ENCODE data around the gene ZNF586.
A peak's percentile ranks its signal among the peaks of the same experiment; 100 is the strongest.
"Not testable (repeated sequence)": the region's sequence is repeated elsewhere in the genome, so short reads cannot be mapped to it uniquely, and the experiment has no call there.

The ZNF586 gene

GRCh38 chr19:57776764-57777296 is 7.4 kb downstream of the ZNF586 start:
- Histone ChIP-seq H3K36me3 (ENCODE audit: insufficient read depth, low read length) (peaks cover 25% of the 10 kb centered on the region), H3K9me3 (ENCODE audit: control insufficient read depth, insufficient read depth, low read length) (peaks cover 32% of the 10 kb centered on the region), H3K9ac (ENCODE audit: low read depth, low read length) (no peak overlapping the region), H3K4me1 (ENCODE audit: insufficient read depth, low read length) (no peaks in the 10 kb centered on the region)

- H3K9ac ChIP-seq (ENCODE audit: low read depth, low read length), result no peak overlapping the region
- peaks cover 32% of the 10 kb centered on the region for H3K9me3 ChIP-seq (ENCODE audit: control insufficient read depth, insufficient read depth, low read length)
- peaks cover 25% of the 10 kb centered on the region for H3K36me3 ChIP-seq (ENCODE audit: insufficient read depth, low read length)
- H3K4me1 ChIP-seq (ENCODE audit: insufficient read depth, low read length), result no peaks in the 10 kb centered on the region
Observed at GRCh38 chr19:57778336-57778735, 8.9 kb downstream of the ZNF586 start.

GRCh38 chr19:57779220-57779845 is 9.9 kb downstream of the ZNF586 start:
- Histone ChIP-seq H3K4me1 (ENCODE audit: insufficient read depth, low read length) (no peaks in the 10 kb centered on the region), H3K9me3 (ENCODE audit: control insufficient read depth, insufficient read depth, low read length) (peaks cover 32% of the 10 kb centered on the region), H3K9ac (ENCODE audit: low read depth, low read length) (no peak overlapping the region), H3K36me3 (ENCODE audit: insufficient read depth, low read length) (peaks cover 25% of the 10 kb centered on the region)

- Histone ChIP-seq H3K36me3 (ENCODE audit: insufficient read depth, low read length) (no peaks in the 10 kb centered on the region; the same call in 1 of the 2 replicates), H3K9me3 (ENCODE audit: control insufficient read depth, insufficient read depth, low read length) (peaks cover under 1% of the 10 kb centered on the region; the same call in 1 of the 2 replicates), H3K4me1 (ENCODE audit: insufficient read depth, low read length) (no peaks in the 10 kb centered on the region), H3K9ac (ENCODE audit: low read depth, low read length) (no peak overlapping the region)
Observed at GRCh38 chr19:57786286-57786685, 16.8 kb downstream of the ZNF586 start.

- Histone ChIP-seq H3K4me1 (ENCODE audit: insufficient read depth, low read length) (no peaks in the 10 kb centered on the region), H3K36me3 (ENCODE audit: insufficient read depth, low read length) (peaks cover under 1% of the 10 kb centered on the region; the same call in 1 of the 2 replicates), H3K9ac (ENCODE audit: low read depth, low read length) (no peak overlapping the region), H3K9me3 (ENCODE audit: control insufficient read depth, insufficient read depth, low read length) (no peaks in the 10 kb centered on the region)
Observed at GRCh38 chr19:57786906-57787305, 17.4 kb downstream of the ZNF586 start.

- H3K9me3 ChIP-seq (ENCODE audit: control insufficient read depth, insufficient read depth, low read length), result no peaks in the 10 kb centered on the region
- no peak overlapping the region for H3K9ac ChIP-seq (ENCODE audit: low read depth, low read length)
- H3K4me1 ChIP-seq (ENCODE audit: insufficient read depth, low read length), result no peaks in the 10 kb centered on the region
- H3K36me3 ChIP-seq (ENCODE audit: insufficient read depth, low read length), result peaks cover 4% of the 10 kb centered on the region; the same call in 1 of the 2 replicates
Observed at GRCh38 chr19:57788114-57788692, 18.7 kb downstream of the ZNF586 start.

GRCh38 chr19:57789288-57789687 is 19.8 kb downstream of the ZNF586 start:
- no peaks in the 10 kb centered on the region for H3K9me3 ChIP-seq (ENCODE audit: control insufficient read depth, insufficient read depth, low read length)
- H3K4me1 ChIP-seq (ENCODE audit: insufficient read depth, low read length), result no peaks in the 10 kb centered on the region
- H3K36me3 ChIP-seq (ENCODE audit: insufficient read depth, low read length), result peaks cover 4% of the 10 kb centered on the region; the same call in 1 of the 2 replicates
- H3K9ac ChIP-seq (ENCODE audit: low read depth, low read length), result no peak overlapping the region

- not testable (repeated sequence) for H3K36me3 ChIP-seq (ENCODE audit: insufficient read depth, low read length); H3K9ac ChIP-seq (ENCODE audit: low read depth, low read length); H3K9me3 ChIP-seq (ENCODE audit: control insufficient read depth, insufficient read depth, low read length)
- H3K4me1 ChIP-seq (ENCODE audit: insufficient read depth, low read length), result peaks cover 23% of the 10 kb centered on the region
Observed at GRCh38 chr19:57796580-57796979, 27.1 kb downstream of the ZNF586 start.

- Histone ChIP-seq H3K9ac (ENCODE audit: low read depth, low read length) (no peak overlapping the region; the same call in 1 of the 2 replicates), H3K36me3 (ENCODE audit: insufficient read depth, low read length) (0 out of 2 replicates have a peak, but pooled peaks cover 1% of the 10 kb centered on the region), H3K4me1 (ENCODE audit: insufficient read depth, low read length) (peaks cover 38% of the 10 kb centered on the region), H3K9me3 (ENCODE audit: control insufficient read depth, insufficient read depth, low read length) (no peaks in the 10 kb centered on the region)
Observed at GRCh38 chr19:57800696-57801095, 31.2 kb downstream of the ZNF586 start.

GRCh38 chr19:57802269-57802668 is 32.8 kb downstream of the ZNF586 start:
- Histone ChIP-seq H3K9ac (ENCODE audit: low read depth, low read length) (peak overlapping the region; percentile 17), H3K36me3 (ENCODE audit: insufficient read depth, low read length) (0 out of 2 replicates have a peak, but pooled peaks cover 5% of the 10 kb centered on the region), H3K4me1 (ENCODE audit: insufficient read depth, low read length) (peaks cover 40% of the 10 kb centered on the region), H3K9me3 (ENCODE audit: control insufficient read depth, insufficient read depth, low read length) (no peaks in the 10 kb centered on the region)

GRCh38 chr19:57803265-57803593 is 33.8 kb downstream of the ZNF586 start:
- Histone ChIP-seq H3K4me1 (ENCODE audit: insufficient read depth, low read length) (peaks cover 40% of the 10 kb centered on the region), H3K9me3 (ENCODE audit: control insufficient read depth, insufficient read depth, low read length) (no peaks in the 10 kb centered on the region), H3K36me3 (ENCODE audit: insufficient read depth, low read length) (peaks cover 7% of the 10 kb centered on the region; the same call in 1 of the 2 replicates), H3K9ac (ENCODE audit: low read depth, low read length) (peak overlapping the region; percentile 97)

GRCh38 chr19:57803594-57804325 is 34.3 kb downstream of the ZNF586 start:
- peak overlapping the region; percentile 97 for H3K9ac ChIP-seq (ENCODE audit: low read depth, low read length)
- peaks cover 36% of the 10 kb centered on the region for H3K4me1 ChIP-seq (ENCODE audit: insufficient read depth, low read length)
- H3K9me3 ChIP-seq (ENCODE audit: control insufficient read depth, insufficient read depth, low read length), result no peaks in the 10 kb centered on the region
- H3K36me3 ChIP-seq (ENCODE audit: insufficient read depth, low read length), result peaks cover 7% of the 10 kb centered on the region; the same call in 1 of the 2 replicates

- Histone ChIP-seq H3K9ac (ENCODE audit: low read depth, low read length) (no peak overlapping the region), H3K9me3 (ENCODE audit: control insufficient read depth, insufficient read depth, low read length) (no peaks in the 10 kb centered on the region), H3K4me1 (ENCODE audit: insufficient read depth, low read length) (peaks cover 8% of the 10 kb centered on the region), H3K36me3 (ENCODE audit: insufficient read depth, low read length) (peaks cover 11% of the 10 kb centered on the region)
Observed at GRCh38 chr19:57807541-57807940, 38.1 kb downstream of the ZNF586 start.

GRCh38 chr19:57810410-57811295 is 41.2 kb downstream of the ZNF586 start:
- H3K36me3 ChIP-seq (ENCODE audit: insufficient read depth, low read length), result peaks cover 15% of the 10 kb centered on the region
- not testable (repeated sequence) for H3K9me3 ChIP-seq (ENCODE audit: control insufficient read depth, insufficient read depth, low read length); H3K9ac ChIP-seq (ENCODE audit: low read depth, low read length); H3K4me1 ChIP-seq (ENCODE audit: insufficient read depth, low read length)
